Mammary epithelial cell (primary cell): Measurements from ENCODE around the gene SNAP23.

Source experiments
- CTCF ChIP-seq, 2 donors: IDR thresholded peaks in 1 of 2; conservative IDR thresholded peaks in 1 of 2; 2 replicates each; pipeline ENCODE4 v1.5.1; 2011 to 2012; ENCODE audit warnings: inconsistent platforms in 2 of 2, low read length in 2 of 2, mild to moderate bottlenecking in 2 of 2, control low read depth in 1 of 2, low read depth in 1 of 2; ENCODE audit not compliant: insufficient read depth in 1 of 2; ENCODE audit errors: extremely low read depth in 1 of 2
- EZH2 ChIP-seq: IDR thresholded peaks from 2 replicates; pipeline ENCODE4 v1.6.1; 2012; ENCODE audit warnings: low read length, inconsistent platforms, borderline replicate concordance

- TF ChIP-seq CTCF (conservative IDR thresholded peaks at IDR 0.05 in 1 of 2, IDR thresholded peaks at IDR 0.05 in 1 of 2; ENCODE audit: extremely low read depth in 1 of 2, insufficient read depth in 1 of 2, low read depth in 1 of 2, low read length in 2 of 2), result no peak
- no peak for TF ChIP-seq EZH2
Measured at GRCh38 chr15:42578984-42579537, 83.6 kb downstream of the SNAP23 start.
